Measurements from ENCODE around the gene KCNT2.

Gene KCNT2

DNA sequence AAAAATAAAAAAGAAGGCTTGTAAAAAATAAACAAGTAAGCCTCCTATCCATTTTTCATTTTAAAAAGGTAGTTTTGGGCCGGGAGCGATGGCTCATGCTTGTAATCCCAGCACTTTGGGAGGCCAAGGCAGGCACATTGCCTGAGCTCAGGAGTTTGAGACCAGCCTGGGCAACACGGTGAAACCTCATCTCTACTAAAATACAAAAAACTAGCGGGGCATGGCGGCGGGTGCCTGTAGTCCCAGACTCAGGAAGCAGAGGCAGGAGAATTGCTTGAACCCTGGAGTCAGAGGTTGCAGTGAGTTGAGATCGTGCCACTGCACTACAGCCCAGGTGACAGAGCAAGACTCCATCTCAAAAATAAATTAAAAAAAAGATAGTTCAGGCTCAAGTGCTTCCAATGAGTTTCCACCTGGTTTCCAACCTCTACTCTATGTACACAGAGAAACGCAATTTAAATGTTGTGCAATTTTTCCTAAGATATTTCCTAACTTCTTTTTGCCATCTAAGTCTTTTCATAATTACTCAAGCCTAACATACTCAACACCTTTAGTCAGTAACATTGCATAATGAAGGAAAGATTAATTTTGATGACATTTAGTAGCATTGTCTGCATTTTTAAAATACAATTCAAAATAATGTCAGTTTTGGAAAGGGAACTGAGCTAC is 106.3 kb downstream of the KCNT2 start:
- DNase-seq (ENCODE audit: insufficient read length, low spot score) (no peak), FAIRE-seq (no peak)
- TF ChIP-seq PAX5 (IDR thresholded peaks at IDR 0.05; ENCODE audit: insufficient read depth, low read length, severe bottlenecking), result no peak
- no peak for TF ChIP-seq POU2F2 (IDR thresholded peaks at IDR 0.05; ENCODE audit: low read depth, low read length)
- TF ChIP-seq SPI1 (IDR thresholded peaks at IDR 0.05; ENCODE audit: low read depth, low read length), result no peak
- TF ChIP-seq POLR2A (IDR thresholded peaks at IDR 0.05; ENCODE audit: low read depth, low read length), result no peak
- no peak for TF ChIP-seq POLR2AphosphoS5 (IDR thresholded peaks at IDR 0.05; ENCODE audit: low read depth, low read length)

DNA sequence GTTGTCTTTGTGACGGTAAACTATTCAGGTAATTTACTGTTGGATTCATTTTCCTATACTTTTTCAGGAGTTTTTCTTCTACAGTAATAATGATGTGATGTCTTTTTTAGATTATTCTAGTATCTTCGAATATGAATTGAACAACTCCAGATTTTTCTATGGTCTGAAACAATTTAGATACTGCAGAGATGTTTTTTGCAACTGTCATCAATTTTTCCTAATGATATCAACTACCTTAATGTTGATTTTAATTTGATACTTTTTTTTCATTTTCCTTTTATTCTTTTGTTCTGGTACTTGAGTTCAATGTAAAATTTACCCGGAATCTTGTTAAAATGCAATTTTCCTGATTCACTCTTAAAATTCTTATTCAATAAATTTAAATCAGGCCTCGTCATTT is 110.4 kb downstream of the KCNT2 start:
- FAIRE-seq (no peak), DNase-seq (ENCODE audit: insufficient read length, low spot score) (no peak)
- TF ChIP-seq PAX5 (IDR thresholded peaks at IDR 0.05; ENCODE audit: insufficient read depth, low read length, severe bottlenecking) (no peak), POLR2AphosphoS5 (IDR thresholded peaks at IDR 0.05; ENCODE audit: low read depth, low read length) (no peak), SPI1 (IDR thresholded peaks at IDR 0.05; ENCODE audit: low read depth, low read length) (no peak), POU2F2 (IDR thresholded peaks at IDR 0.05; ENCODE audit: low read depth, low read length) (no peak), TAF1 (IDR thresholded peaks at IDR 0.05; ENCODE audit: low read depth, low read length) (no peak), POLR2A (IDR thresholded peaks at IDR 0.05; ENCODE audit: low read depth, low read length) (no peak)

DNA sequence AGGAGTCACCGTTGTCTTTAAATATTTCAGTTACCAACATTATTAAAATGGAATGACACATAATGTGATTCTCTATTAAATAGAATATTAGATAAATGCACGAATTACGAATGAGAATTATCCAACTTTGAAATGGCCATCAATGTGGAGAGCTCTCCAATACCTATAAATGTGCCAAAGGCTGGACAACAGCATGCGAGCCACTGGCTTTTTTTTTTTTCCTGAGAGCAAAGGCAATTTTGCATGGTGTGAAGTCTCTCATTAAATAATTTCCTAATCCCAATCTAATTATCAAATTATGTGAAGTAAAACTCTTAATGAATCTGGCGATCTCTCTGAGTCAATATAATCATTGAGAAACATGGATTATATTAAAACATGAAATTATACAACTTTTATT is 113.5 kb downstream of the KCNT2 start:
- no peak for DNase-seq (ENCODE audit: insufficient read length, low spot score)
- TF ChIP-seq TAF1 (IDR thresholded peaks at IDR 0.05; ENCODE audit: low read depth, low read length) (no peak), POLR2AphosphoS5 (IDR thresholded peaks at IDR 0.05; ENCODE audit: low read depth, low read length) (no peak), POLR2A (IDR thresholded peaks at IDR 0.05; ENCODE audit: low read depth, low read length) (no peak), SPI1 (IDR thresholded peaks at IDR 0.05; ENCODE audit: low read depth, low read length) (no peak), PAX5 (IDR thresholded peaks at IDR 0.05; ENCODE audit: insufficient read depth, low read length, severe bottlenecking) (no peak), POU2F2 (IDR thresholded peaks at IDR 0.05; ENCODE audit: low read depth, low read length) (no peak)
- FAIRE-seq, result no peak

DNA sequence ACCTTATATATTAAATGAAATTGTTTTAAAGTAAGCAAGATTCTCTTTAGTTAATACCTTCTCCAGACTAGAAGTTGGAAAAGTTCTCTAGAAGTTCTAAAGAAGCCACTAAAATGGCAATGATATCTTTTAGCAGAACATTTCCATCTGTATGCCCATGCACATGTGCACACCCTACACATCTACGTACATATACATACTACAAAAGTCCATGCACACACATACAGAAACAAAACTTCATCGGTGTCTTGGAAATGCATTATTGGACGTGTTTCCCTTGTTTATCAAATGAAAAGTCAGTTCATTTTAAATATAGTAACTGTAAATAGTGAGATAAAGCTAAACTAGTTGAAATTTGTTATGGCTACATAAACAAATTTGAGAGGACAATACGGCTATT is 114.4 kb downstream of the KCNT2 start:
- no peak for TF ChIP-seq POLR2A (IDR thresholded peaks at IDR 0.05; ENCODE audit: low read depth, low read length)
- no peak for TF ChIP-seq POLR2AphosphoS5 (IDR thresholded peaks at IDR 0.05; ENCODE audit: low read depth, low read length)
- no peak for TF ChIP-seq SPI1 (IDR thresholded peaks at IDR 0.05; ENCODE audit: low read depth, low read length)
- no peak for TF ChIP-seq POU2F2 (IDR thresholded peaks at IDR 0.05; ENCODE audit: low read depth, low read length)
- no peak for TF ChIP-seq PAX5 (IDR thresholded peaks at IDR 0.05; ENCODE audit: insufficient read depth, low read length, severe bottlenecking)
- no peak for DNase-seq (ENCODE audit: insufficient read length, low spot score)
- FAIRE-seq, result no peak

DNA sequence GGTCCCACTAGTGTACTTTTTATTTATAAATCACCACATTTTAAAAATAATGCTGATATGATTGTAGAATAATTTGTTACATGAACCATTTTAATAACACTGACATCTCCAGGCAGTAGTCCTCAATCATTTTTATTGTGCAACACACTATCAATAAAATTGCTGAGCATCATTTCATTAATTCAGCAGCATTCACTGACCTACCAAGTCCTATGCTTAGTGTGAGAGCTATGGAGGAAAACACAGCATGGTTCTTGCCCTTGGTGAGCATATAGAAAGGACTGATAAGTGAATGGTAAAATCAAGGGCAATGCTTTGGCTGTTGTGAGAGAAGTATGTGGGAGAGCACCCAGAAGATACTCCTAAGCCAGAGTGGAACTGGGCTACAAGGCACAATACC is 119.7 kb downstream of the KCNT2 start:
- DNase-seq (ENCODE audit: insufficient read length, low spot score) (no peak), FAIRE-seq (no peak)
- no peak for TF ChIP-seq TAF1 (IDR thresholded peaks at IDR 0.05; ENCODE audit: low read depth, low read length)
- no peak for TF ChIP-seq SPI1 (IDR thresholded peaks at IDR 0.05; ENCODE audit: low read depth, low read length)
- TF ChIP-seq POLR2A (IDR thresholded peaks at IDR 0.05; ENCODE audit: low read depth, low read length), result no peak
- TF ChIP-seq POLR2AphosphoS5 (IDR thresholded peaks at IDR 0.05; ENCODE audit: low read depth, low read length), result no peak
- no peak for TF ChIP-seq POU2F2 (IDR thresholded peaks at IDR 0.05; ENCODE audit: low read depth, low read length)
- TF ChIP-seq PAX5 (IDR thresholded peaks at IDR 0.05; ENCODE audit: insufficient read depth, low read length, severe bottlenecking), result no peak

DNA sequence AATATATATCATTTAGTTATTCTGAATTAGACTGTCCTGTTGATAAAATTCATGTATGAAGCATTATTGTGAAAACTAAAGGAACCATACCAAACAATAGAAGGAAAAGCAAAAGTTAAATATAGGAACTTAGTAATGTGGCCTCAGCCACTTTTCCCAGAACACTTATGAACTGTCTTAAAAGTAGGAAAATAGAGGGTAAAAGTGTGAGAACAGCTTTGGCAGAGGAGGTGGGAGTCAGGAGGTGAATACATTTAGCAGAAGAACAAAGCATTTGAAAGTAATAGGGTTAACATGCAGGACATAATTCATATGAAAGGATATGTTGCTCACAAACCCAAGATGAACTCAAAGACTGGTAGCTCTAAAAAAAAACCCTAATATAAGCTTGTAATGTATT is 121.9 kb downstream of the KCNT2 start:
- FAIRE-seq (no peak), DNase-seq (ENCODE audit: insufficient read length, low spot score) (no peak)
- no peak for TF ChIP-seq POU2F2 (IDR thresholded peaks at IDR 0.05; ENCODE audit: low read depth, low read length)

DNA sequence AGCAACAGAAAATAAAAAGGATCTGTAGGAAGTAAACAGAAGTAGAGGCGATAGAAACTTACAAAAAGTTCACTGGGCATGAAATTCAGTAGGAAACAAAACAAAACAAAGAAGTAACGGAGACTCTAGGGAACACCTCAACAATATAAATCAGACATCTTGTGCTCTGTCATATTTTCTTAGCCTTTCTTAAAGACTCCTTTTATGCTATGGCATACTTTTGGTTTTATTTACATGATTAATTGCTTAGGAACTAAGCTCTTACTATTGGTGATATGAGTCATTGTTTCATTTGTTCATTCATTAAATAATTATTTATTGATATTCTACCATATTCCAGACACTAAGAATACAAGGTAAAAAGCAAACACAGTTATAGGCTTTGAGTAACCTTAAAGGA is 126.6 kb downstream of the KCNT2 start:
- DNase-seq (ENCODE audit: insufficient read length, low spot score) (no peak), FAIRE-seq (no peak)

DNA sequence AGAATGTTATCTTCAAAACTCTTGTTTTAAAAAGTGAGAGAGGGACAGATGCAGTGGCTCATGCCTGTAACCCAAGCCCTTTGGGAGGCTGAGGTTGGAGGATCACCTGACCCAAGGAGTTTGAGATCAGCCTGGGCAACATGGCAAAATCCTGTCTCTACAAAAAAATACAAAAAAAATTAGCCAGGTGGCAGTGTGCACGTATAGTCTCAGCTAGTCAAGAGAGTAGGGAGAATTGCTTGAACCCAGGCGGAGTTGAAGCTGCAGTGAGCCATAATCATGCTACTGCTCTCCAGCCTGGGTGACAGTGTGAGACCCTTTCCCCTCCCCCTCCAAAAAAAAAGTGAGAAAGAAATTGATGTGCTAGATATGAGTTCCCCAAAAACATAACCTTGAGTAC is 131.0 kb downstream of the KCNT2 start:
- TF ChIP-seq TAF1 (IDR thresholded peaks at IDR 0.05; ENCODE audit: low read depth, low read length) (no peak), SPI1 (IDR thresholded peaks at IDR 0.05; ENCODE audit: low read depth, low read length) (no peak), POU2F2 (IDR thresholded peaks at IDR 0.05; ENCODE audit: low read depth, low read length) (no peak), POLR2A (IDR thresholded peaks at IDR 0.05; ENCODE audit: low read depth, low read length) (no peak), POLR2AphosphoS5 (IDR thresholded peaks at IDR 0.05; ENCODE audit: low read depth, low read length) (no peak), PAX5 (IDR thresholded peaks at IDR 0.05; ENCODE audit: insufficient read depth, low read length, severe bottlenecking) (no peak)
- FAIRE-seq, result no peak
- no peak for DNase-seq (ENCODE audit: insufficient read length, low spot score)

More for the DNA sequence above, 126.6 kb downstream of the KCNT2 start:
- no peak for TF ChIP-seq POU2F2 (IDR thresholded peaks at IDR 0.05; ENCODE audit: low read depth, low read length)
- no peak for TF ChIP-seq POLR2A (IDR thresholded peaks at IDR 0.05; ENCODE audit: low read depth, low read length)
- no peak for TF ChIP-seq PAX5 (IDR thresholded peaks at IDR 0.05; ENCODE audit: insufficient read depth, low read length, severe bottlenecking)
- no peak for TF ChIP-seq TAF1 (IDR thresholded peaks at IDR 0.05; ENCODE audit: low read depth, low read length)
- no peak for TF ChIP-seq POLR2AphosphoS5 (IDR thresholded peaks at IDR 0.05; ENCODE audit: low read depth, low read length)
- no peak for TF ChIP-seq SPI1 (IDR thresholded peaks at IDR 0.05; ENCODE audit: low read depth, low read length)

DNA sequence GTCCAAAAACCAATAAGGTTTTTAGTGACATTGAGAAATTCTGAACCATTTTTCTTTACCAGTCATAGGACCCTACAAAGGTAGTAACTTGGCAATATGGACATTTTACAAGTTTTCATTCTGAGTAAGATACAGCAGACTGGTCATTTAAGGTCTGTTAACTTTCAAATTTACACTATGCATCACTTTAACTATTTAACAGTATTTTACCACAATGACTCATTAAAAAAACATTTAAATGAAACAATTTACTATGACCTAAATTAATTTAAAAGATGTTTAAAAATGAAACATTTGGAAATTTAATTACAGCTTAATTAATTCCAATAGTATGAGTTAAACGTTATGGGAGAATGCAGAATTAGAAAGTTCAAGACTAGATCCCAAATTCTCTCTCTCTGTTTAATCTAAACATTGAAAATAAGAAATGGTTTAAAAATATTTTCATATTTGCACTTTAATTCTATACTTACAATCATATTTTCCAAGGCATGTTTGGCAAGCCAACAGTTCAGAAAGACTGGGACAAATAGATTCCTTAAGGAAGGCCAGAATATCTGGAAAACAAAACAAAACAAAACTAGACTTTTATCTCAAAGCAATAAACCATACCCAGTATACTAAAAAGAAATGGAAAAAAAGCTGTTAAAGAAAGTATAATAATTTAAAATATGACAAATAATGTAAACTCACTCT is 140.9 kb downstream of the KCNT2 start:
- no peak for DNase-seq (ENCODE audit: insufficient read length, low spot score)
- no peak for TF ChIP-seq TAF1 (IDR thresholded peaks at IDR 0.05; ENCODE audit: low read depth, low read length)
- TF ChIP-seq PAX5 (IDR thresholded peaks at IDR 0.05; ENCODE audit: insufficient read depth, low read length, severe bottlenecking), result no peak
- TF ChIP-seq POLR2AphosphoS5 (IDR thresholded peaks at IDR 0.05; ENCODE audit: low read depth, low read length), result no peak
- TF ChIP-seq POU2F2 (IDR thresholded peaks at IDR 0.05; ENCODE audit: low read depth, low read length), result no peak
- no peak for TF ChIP-seq SPI1 (IDR thresholded peaks at IDR 0.05; ENCODE audit: low read depth, low read length)
- no peak for TF ChIP-seq POLR2A (IDR thresholded peaks at IDR 0.05; ENCODE audit: low read depth, low read length)
- no peak for FAIRE-seq

DNA sequence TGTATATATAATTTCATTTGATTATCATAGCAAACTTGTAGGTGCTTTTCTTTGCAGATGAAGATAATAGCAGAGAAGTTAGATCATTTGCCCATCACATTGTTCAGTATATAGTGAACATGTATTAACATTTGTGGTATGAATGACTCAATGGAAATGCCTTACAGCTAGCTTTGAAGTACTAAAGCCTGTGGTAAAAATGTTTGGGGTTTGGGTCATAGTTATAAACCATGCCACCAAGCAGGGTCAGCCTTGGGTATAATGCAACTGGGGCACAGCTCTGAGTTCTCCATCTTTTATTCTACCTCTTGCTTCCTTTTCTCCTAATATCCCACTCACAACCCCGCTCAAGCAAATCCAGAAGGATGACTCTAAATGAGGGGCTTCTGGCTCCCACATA is 141.6 kb downstream of the KCNT2 start:
- TF ChIP-seq TAF1 (IDR thresholded peaks at IDR 0.05; ENCODE audit: low read depth, low read length), result no peak
- no peak for TF ChIP-seq POU2F2 (IDR thresholded peaks at IDR 0.05; ENCODE audit: low read depth, low read length)
- DNase-seq (ENCODE audit: insufficient read length, low spot score), result no peak
- FAIRE-seq, result no peak
